ENCODE measurements around the gene KLHL33.

DNA sequence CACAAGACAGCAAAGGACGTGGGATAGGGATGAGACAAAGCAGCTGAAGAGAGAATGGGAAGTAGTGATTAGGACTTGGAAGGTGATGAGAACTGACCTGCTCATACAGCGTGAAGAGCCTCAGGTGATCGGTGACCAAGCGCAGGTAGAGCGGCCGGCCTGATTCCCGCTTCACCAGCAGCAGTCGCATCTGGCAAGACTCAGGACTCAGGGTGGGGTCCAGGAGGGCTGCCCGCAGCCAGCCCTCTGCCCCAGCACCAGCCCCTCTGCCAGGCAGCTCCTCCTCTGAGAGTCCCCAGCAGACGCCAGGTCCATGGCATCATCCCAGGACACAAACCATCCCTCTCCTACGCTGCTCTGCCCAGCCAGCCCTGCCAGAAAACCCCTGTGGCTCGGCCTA, 53.4 kb downstream of the KLHL33 start:
- TF ChIP-seq POLR2AphosphoS5 (IDR thresholded peaks at IDR 0.05; ENCODE audit: insufficient read depth, low read depth, low read length), result no peak
- no peak for TF ChIP-seq MYC (IDR thresholded peaks at IDR 0.05; ENCODE audit: low read depth, low read length)
- TF ChIP-seq, protein P1, sequence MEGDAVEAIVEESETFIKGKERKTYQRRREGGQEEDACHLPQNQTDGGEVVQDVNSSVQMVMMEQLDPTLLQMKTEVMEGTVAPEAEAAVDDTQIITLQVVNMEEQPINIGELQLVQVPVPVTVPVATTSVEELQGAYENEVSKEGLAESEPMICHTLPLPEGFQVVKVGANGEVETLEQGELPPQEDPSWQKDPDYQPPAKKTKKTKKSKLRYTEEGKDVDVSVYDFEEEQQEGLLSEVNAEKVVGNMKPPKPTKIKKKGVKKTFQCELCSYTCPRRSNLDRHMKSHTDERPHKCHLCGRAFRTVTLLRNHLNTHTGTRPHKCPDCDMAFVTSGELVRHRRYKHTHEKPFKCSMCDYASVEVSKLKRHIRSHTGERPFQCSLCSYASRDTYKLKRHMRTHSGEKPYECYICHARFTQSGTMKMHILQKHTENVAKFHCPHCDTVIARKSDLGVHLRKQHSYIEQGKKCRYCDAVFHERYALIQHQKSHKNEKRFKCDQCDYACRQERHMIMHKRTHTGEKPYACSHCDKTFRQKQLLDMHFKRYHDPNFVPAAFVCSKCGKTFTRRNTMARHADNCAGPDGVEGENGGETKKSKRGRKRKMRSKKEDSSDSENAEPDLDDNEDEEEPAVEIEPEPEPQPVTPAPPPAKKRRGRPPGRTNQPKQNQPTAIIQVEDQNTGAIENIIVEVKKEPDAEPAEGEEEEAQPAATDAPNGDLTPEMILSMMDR (IDR thresholded peaks at IDR 0.05; ENCODE audit: extremely low read depth in 1 of 2, insufficient read depth in 1 of 2, low read depth in 1 of 2, low read length in 2 of 2), result no peak
- no peak for TF ChIP-seq EZH2 (IDR thresholded peaks at IDR 0.05; ENCODE audit: borderline replicate concordance, low read depth, low read length, severe bottlenecking)
- no peak for TF ChIP-seq POLR2A (IDR thresholded peaks at IDR 0.05; ENCODE audit: low read depth, low read length)
- TF ChIP-seq, protein P2, sequence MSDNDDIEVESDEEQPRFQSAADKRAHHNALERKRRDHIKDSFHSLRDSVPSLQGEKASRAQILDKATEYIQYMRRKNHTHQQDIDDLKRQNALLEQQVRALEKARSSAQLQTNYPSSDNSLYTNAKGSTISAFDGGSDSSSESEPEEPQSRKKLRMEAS (IDR thresholded peaks at IDR 0.05; ENCODE audit: insufficient read depth, insufficient read length), result no peak
- no peak for TF ChIP-seq JUN (IDR thresholded peaks at IDR 0.05; ENCODE audit: borderline replicate concordance, insufficient read depth, insufficient read length, low read depth)
- TF ChIP-seq GATA2 (IDR thresholded peaks at IDR 0.05; ENCODE audit: insufficient read depth, insufficient read length, low read depth, low read length), result no peak
